ENCODE data around the gene SPINK8. TPM values are rescaled to one million over a fixed set of nuclear protein-coding genes. Genes with fewer than 3 reads are reported as not detected.
"Not testable (repeated sequence)": the region's sequence is repeated elsewhere in the genome, so short reads cannot be mapped to it uniquely, and the experiment has no call there.

The SPINK8 gene
- polyA plus RNA-seq, 4 donors, result not detected

DNA sequence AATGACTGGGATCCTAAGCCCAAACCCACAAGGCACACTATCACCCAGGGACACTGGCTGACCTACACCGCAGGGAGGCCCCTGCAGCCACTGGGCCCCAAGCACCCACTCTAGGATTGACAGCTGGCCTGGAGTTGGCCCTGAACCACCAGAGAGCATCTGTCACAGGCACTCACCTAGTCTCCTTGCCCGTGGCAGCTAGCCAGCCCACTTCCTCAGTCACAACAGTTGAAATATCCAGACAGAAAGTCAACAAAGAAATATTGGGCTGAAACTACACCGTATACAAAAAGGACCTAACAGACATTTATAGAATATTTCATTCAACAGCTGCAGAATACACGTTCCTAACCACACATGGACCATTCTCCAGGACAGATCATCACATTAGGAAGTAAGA lies 5.2 kb upstream of the SPINK8 start:
- 45 to 62% (median 53%) methylated on average over 4 of the region's 4 CpGs for WGBS, 3 donors

DNA sequence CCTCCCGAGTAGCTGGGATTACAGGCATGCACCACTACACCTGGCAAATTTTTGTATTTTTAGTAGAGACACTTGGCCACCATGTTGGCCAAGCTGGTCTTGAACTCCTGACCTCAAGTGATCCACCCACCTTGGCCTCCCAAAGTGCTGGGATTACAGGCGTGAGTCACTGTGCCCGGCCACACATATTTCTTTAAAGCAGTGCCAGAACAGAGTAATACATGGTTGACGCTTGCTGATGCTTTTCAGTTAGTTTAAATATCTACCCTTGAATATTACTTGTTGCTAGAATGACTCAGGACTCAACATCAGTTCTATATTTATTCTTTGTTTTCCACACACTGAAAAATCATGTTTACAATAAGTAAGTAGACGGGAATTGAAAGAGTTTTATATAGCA lies 4.1 kb upstream of the SPINK8 start:
- FAIRE-seq, result not testable (repeated sequence)

More for the DNA sequence above, 5.2 kb upstream of the SPINK8 start:
- Histone ChIP-seq H3K4me3 (ENCODE audit: low read depth in 1 of 3, low read length in 3 of 3) (no peak overlapping the region), H3K36me3 (ENCODE audit: control insufficient read depth in 3 of 3, insufficient read depth in 2 of 3, low read depth in 1 of 3, low read length in 3 of 3) (no peaks in the 10 kb centered on the region), H3K9me3 (ENCODE audit: control insufficient read depth in 2 of 2, insufficient read depth in 1 of 2, low read depth in 1 of 2, low read length in 1 of 2) (no peaks in the 10 kb centered on the region), H3K4me1 (ENCODE audit: control insufficient read depth in 3 of 3, insufficient read depth in 2 of 3, low read depth in 1 of 3, low read length in 2 of 3) (no peaks in the 10 kb centered on the region), H3K27me3 (ENCODE audit: control insufficient read depth in 3 of 3, insufficient read depth in 3 of 3, low read length in 3 of 3) (no peaks in the 10 kb centered on the region), H3K27ac (ENCODE audit: low read depth in 1 of 3, low read length in 2 of 3) (no peak overlapping the region)
- FAIRE-seq, result no peak
- DNase-seq, result no peak

DNA sequence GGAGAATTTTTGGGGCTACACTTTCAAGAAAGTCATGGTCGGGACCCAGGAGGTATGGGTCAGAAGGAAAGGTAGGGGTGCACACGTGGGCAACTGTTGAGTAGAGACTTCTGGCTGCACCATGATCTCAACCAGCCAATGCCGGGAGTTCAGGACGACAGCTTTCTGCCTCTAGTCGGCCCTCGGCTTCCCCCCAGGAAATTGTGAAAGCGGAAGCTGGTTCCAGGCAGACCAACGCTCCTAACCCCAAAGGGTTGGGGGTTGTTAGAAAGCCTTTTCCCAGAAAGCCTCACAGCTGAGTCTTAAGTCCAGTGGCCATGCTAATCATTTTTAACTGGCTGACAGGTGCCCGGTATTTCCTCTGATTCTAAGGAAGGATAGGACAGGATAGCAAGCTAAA lies 1.8 kb upstream of the SPINK8 start:
- H3K36me3 ChIP-seq (ENCODE audit: control insufficient read depth in 3 of 3, insufficient read depth in 2 of 3, low read depth in 1 of 3, low read length in 3 of 3); H3K4me3 ChIP-seq (ENCODE audit: low read depth in 1 of 3, low read length in 3 of 3); H3K4me1 ChIP-seq (ENCODE audit: control insufficient read depth in 3 of 3, insufficient read depth in 2 of 3, low read depth in 1 of 3, low read length in 2 of 3); H3K27me3 ChIP-seq (ENCODE audit: control insufficient read depth in 3 of 3, insufficient read depth in 3 of 3, low read length in 3 of 3); H3K9me3 ChIP-seq (ENCODE audit: control insufficient read depth in 2 of 2, insufficient read depth in 1 of 2, low read depth in 1 of 2, low read length in 1 of 2); H3K27ac ChIP-seq (ENCODE audit: low read depth in 1 of 3, low read length in 2 of 3); DNase-seq; FAIRE-seq: not testable (repeated sequence)
- WGBS, 3 donors, result 77 to 83% (median 78%) methylated on average over 9 of the region's 9 CpGs

More for the DNA sequence above, 4.1 kb upstream of the SPINK8 start:
- not testable (repeated sequence) for DNase-seq; H3K4me3 ChIP-seq (ENCODE audit: low read depth in 1 of 3, low read length in 3 of 3); H3K27ac ChIP-seq (ENCODE audit: low read depth in 1 of 3, low read length in 2 of 3); H3K36me3 ChIP-seq (ENCODE audit: control insufficient read depth in 3 of 3, insufficient read depth in 2 of 3, low read depth in 1 of 3, low read length in 3 of 3); H3K4me1 ChIP-seq (ENCODE audit: control insufficient read depth in 3 of 3, insufficient read depth in 2 of 3, low read depth in 1 of 3, low read length in 2 of 3); H3K9me3 ChIP-seq (ENCODE audit: control insufficient read depth in 2 of 2, insufficient read depth in 1 of 2, low read depth in 1 of 2, low read length in 1 of 2); H3K27me3 ChIP-seq (ENCODE audit: control insufficient read depth in 3 of 3, insufficient read depth in 3 of 3, low read length in 3 of 3)
- 74 to 81% (median 77%) methylated on average over 5 of the region's 5 CpGs for WGBS, 3 donors

DNA sequence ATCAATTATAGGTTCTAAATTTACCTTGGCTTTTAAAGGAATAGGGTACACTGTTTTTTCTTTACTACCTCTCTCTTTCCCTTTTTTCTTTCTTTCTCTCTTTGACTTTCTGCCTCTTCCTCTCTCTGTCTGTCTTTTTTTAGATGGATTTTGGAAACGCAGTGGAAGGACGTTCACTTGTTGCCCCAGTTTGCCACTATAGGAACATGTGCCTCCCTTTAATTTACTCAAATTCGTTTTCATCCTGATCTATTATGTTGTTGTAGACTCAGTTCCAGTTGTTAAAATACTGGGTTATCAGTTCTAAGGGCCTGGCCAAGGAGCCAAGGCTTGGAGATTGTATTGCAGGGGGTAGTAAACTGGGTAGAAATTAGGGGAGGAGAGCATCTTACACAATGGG lies 1.1 kb upstream of the SPINK8 start:
- no peak overlapping the region for H3K27ac ChIP-seq (ENCODE audit: low read depth in 1 of 3, low read length in 2 of 3)
- no peaks in the 10 kb centered on the region for H3K9me3 ChIP-seq (ENCODE audit: control insufficient read depth in 2 of 2, insufficient read depth in 1 of 2, low read depth in 1 of 2, low read length in 1 of 2)
- WGBS, 3 donors, result 79 to 84% (median 81%) methylated on average over 3 of the region's 3 CpGs
- no peak overlapping the region for H3K4me3 ChIP-seq (ENCODE audit: low read depth in 1 of 3, low read length in 3 of 3)
- no peaks in the 10 kb centered on the region for H3K36me3 ChIP-seq (ENCODE audit: control insufficient read depth in 3 of 3, insufficient read depth in 2 of 3, low read depth in 1 of 3, low read length in 3 of 3)
- FAIRE-seq, result no peak
- no peak for DNase-seq
- no peaks in the 10 kb centered on the region for H3K27me3 ChIP-seq (ENCODE audit: control insufficient read depth in 3 of 3, insufficient read depth in 3 of 3, low read length in 3 of 3)
- H3K4me1 ChIP-seq (ENCODE audit: control insufficient read depth in 3 of 3, insufficient read depth in 2 of 3, low read depth in 1 of 3, low read length in 2 of 3), result no peaks in the 10 kb centered on the region

DNA sequence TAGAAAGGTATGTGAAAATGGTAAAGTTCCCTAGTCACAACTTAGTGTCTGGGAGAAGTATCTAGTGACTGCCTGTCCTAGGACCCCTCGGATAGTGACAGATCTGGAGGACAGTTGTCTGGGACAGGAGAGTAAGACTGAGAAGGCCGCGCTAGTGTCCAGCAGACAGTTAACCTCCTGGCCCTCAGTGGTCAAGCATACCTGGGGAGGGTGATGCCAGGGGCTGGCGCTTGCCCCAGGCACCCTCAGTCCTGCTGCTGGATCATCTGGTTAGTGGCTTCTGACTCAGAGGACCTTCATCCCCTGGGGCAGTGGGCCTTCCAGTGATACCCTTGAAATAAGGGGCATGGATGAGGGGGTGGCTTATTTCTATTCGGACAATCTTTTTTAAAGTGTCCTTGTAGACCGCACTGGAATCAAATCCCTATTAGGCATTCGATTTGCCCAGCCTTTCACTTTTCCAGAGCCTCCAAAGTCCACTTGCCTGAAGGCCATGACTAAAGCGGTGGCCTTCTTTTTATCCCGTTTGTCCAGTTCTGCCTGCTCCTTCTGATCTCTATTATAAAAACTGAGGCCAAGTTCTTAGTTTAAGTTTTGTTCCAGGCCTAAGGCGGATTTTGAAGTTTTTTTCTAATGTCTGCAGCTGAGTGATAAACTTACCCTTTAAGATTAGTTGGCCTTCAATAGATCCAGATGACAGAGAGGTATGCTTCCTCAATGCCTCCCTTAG lies 1.6 kb downstream of the SPINK8 start:
- H3K4me3 ChIP-seq (ENCODE audit: low read depth in 1 of 3, low read length in 3 of 3); H3K27ac ChIP-seq (ENCODE audit: low read depth in 1 of 3, low read length in 2 of 3): not testable (repeated sequence)
- WGBS, 3 donors, result 81 to 92% (median 91%) methylated on average over 10 of the region's 10 CpGs

DNA sequence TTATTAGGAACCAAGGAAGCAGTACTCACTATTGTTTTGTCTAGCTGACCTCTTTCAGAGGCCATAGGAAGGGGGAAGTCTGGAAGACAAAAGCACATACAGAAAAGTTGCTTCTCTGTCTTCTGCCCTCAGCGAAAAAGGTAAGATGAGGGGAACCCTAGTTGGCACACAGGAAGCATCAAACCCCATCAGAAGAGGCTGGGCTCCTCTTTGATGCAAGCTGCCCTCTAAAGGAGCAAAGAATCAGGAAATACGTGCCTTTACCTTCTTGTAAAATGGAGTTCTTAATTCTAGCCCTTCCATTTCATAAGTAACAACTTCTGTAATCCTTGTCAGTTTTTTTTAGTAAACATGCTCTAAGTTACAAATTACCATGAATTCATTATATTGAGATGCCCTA lies 12.5 kb downstream of the SPINK8 start:
- FAIRE-seq, result no peak
- H3K27ac ChIP-seq (ENCODE audit: low read depth in 1 of 3, low read length in 2 of 3), result no peak overlapping the region
- H3K9me3 ChIP-seq (ENCODE audit: control insufficient read depth in 2 of 2, insufficient read depth in 1 of 2, low read depth in 1 of 2, low read length in 1 of 2), result no peaks in the 10 kb centered on the region
- no peak for DNase-seq
- H3K4me3 ChIP-seq (ENCODE audit: low read depth in 1 of 3, low read length in 3 of 3), result no peak overlapping the region
- no peaks in the 10 kb centered on the region for H3K27me3 ChIP-seq (ENCODE audit: control insufficient read depth in 3 of 3, insufficient read depth in 3 of 3, low read length in 3 of 3)
- 30 to 51% (median 50%) methylated on average over 2 of the region's 2 CpGs for WGBS, 3 donors
- H3K4me1 ChIP-seq (ENCODE audit: control insufficient read depth in 3 of 3, insufficient read depth in 2 of 3, low read depth in 1 of 3, low read length in 2 of 3), result no peaks in the 10 kb centered on the region
- H3K36me3 ChIP-seq (ENCODE audit: control insufficient read depth in 3 of 3, insufficient read depth in 2 of 3, low read depth in 1 of 3, low read length in 3 of 3), result no peaks in the 10 kb centered on the region

More for the DNA sequence above, 1.6 kb downstream of the SPINK8 start:
- not testable (repeated sequence) for DNase-seq; FAIRE-seq; H3K36me3 ChIP-seq (ENCODE audit: control insufficient read depth in 3 of 3, insufficient read depth in 2 of 3, low read depth in 1 of 3, low read length in 3 of 3); H3K9me3 ChIP-seq (ENCODE audit: control insufficient read depth in 2 of 2, insufficient read depth in 1 of 2, low read depth in 1 of 2, low read length in 1 of 2); H3K4me1 ChIP-seq (ENCODE audit: control insufficient read depth in 3 of 3, insufficient read depth in 2 of 3, low read depth in 1 of 3, low read length in 2 of 3); H3K27me3 ChIP-seq (ENCODE audit: control insufficient read depth in 3 of 3, insufficient read depth in 3 of 3, low read length in 3 of 3)

DNA sequence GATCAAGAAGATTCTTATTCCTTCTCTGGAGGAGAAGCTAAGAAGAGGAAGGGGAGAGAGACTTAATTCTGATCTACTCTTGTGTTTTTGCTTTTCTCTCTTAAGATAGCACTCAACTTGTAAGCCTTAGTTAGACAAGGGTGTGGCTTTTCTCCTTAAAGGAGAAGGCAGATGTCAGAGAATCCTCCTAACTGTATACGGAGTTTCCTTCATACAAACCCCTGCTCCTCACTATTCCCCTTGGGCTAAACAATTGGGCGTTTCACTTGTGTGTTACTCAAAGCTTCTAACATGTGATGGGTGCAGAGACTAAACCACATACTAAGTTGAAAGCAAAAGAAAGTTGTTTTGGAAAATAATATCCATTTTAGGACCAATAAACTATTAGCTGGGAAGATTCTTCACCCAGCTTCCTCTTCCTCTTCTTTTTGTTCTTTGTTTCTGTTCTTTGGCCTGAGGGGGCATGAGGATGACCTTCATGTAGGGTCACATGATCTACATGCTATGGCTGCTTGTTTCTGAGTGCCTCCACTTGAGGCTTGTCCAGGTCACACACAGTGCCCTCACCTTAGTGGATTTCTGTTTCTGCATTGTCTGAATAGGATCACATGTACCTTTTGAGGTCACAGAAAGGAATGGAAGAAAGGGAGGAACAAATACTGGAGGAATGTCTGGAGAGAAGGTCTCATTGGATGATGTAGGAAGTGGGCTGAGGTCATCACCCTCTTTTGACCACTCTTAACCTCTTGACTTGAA lies 14.6 kb downstream of the SPINK8 start:
- 53 to 64% (median 63%) methylated on average over 2 of the region's 2 CpGs for WGBS, 3 donors

DNA sequence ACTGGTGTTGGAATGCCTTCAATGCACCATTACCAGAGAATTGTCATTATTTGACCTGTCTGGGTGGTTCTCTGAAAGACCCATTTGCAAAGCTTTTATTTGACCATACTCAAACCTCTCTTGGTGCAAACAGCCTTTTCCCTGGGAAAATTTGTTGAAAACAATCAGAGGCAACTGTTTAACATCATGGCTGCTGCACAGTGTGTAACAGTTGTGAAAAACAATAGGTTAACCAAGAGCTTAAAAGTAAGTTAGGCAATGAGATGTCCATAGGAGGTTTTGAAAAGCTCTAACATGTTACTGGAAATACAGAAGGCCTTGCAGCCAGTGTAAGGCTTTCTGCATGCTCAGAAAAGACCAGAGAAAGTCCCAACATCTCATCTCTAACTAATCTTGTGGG lies 18.9 kb downstream of the SPINK8 start:
- Histone ChIP-seq H3K27ac (ENCODE audit: low read depth in 1 of 3, low read length in 2 of 3) (no peak overlapping the region), H3K9me3 (ENCODE audit: control insufficient read depth in 2 of 2, insufficient read depth in 1 of 2, low read depth in 1 of 2, low read length in 1 of 2) (peaks cover 2 to 11% of the 10 kb centered on the region in 2 donors), H3K4me3 (ENCODE audit: low read depth in 1 of 3, low read length in 3 of 3) (no peak overlapping the region), H3K36me3 (ENCODE audit: control insufficient read depth in 3 of 3, insufficient read depth in 2 of 3, low read depth in 1 of 3, low read length in 3 of 3) (no peaks in the 10 kb centered on the region), H3K4me1 (ENCODE audit: control insufficient read depth in 3 of 3, insufficient read depth in 2 of 3, low read depth in 1 of 3, low read length in 2 of 3) (no peaks in the 10 kb centered on the region), H3K27me3 (ENCODE audit: control insufficient read depth in 3 of 3, insufficient read depth in 3 of 3, low read length in 3 of 3) (no peaks in the 10 kb centered on the region)
- DNase-seq, result no peak
- FAIRE-seq, result no peak

More for the DNA sequence above, 14.6 kb downstream of the SPINK8 start:
- DNase-seq (no peak), FAIRE-seq (no peak)
- H3K9me3 ChIP-seq (ENCODE audit: control insufficient read depth in 2 of 2, insufficient read depth in 1 of 2, low read depth in 1 of 2, low read length in 1 of 2), result peaks cover 2 to 11% of the 10 kb centered on the region in 2 donors
- H3K36me3 ChIP-seq (ENCODE audit: control insufficient read depth in 3 of 3, insufficient read depth in 2 of 3, low read depth in 1 of 3, low read length in 3 of 3), result no peaks in the 10 kb centered on the region
- H3K27ac ChIP-seq (ENCODE audit: low read depth in 1 of 3, low read length in 2 of 3), result no peak overlapping the region
- no peaks in the 10 kb centered on the region for H3K4me1 ChIP-seq (ENCODE audit: control insufficient read depth in 3 of 3, insufficient read depth in 2 of 3, low read depth in 1 of 3, low read length in 2 of 3)
- H3K27me3 ChIP-seq (ENCODE audit: control insufficient read depth in 3 of 3, insufficient read depth in 3 of 3, low read length in 3 of 3), result no peaks in the 10 kb centered on the region
- H3K4me3 ChIP-seq (ENCODE audit: low read depth in 1 of 3, low read length in 3 of 3), result no peak overlapping the region

Measured in small intestine (tissue), 7 donors.